NCI-H1105 (cell line): Measurements from ENCODE around the gene KRTAP10-3.

Source experiments
- DNase-seq: peaks from one replicate; lab custom pipeline; 2025; lab: John Stamatoyannopoulos, UW

The KRTAP10-3 gene

GRCh38 chr21:44527983-44528633 lies 30.5 kb downstream of the KRTAP10-3 start:
- no peak for DNase-seq

GRCh38 chr21:44527156-44527982 lies 31.2 kb downstream of the KRTAP10-3 start:
- DNase-seq: no peak

GRCh38 chr21:44526096-44526997 lies 32.2 kb downstream of the KRTAP10-3 start:
- DNase-seq: no peak

- no peak for DNase-seq
Observed at GRCh38 chr21:44525391-44526095, 33.1 kb downstream of the KRTAP10-3 start.

GRCh38 chr21:44524414-44525371 lies 33.9 kb downstream of the KRTAP10-3 start:
- no peak for DNase-seq

GRCh38 chr21:44523567-44524413 lies 34.8 kb downstream of the KRTAP10-3 start:
- DNase-seq: no peak

GRCh38 chr21:44522753-44523204 lies 35.8 kb downstream of the KRTAP10-3 start:
- DNase-seq: no peak

GRCh38 chr21:44521928-44522752 lies 36.5 kb downstream of the KRTAP10-3 start:
- no peak for DNase-seq

- no peak for DNase-seq
Observed at GRCh38 chr21:44521301-44521927, 37.2 kb downstream of the KRTAP10-3 start.

- DNase-seq: no peak
Observed at GRCh38 chr21:44520326-44521300, 38.0 kb downstream of the KRTAP10-3 start.

- DNase-seq: no peak
Observed at GRCh38 chr21:44519346-44520325, 39.0 kb downstream of the KRTAP10-3 start.

GRCh38 chr21:44518686-44519085 lies 39.9 kb downstream of the KRTAP10-3 start:
- DNase-seq: no peak

GRCh38 chr21:44517175-44517899 lies 41.3 kb downstream of the KRTAP10-3 start:
- DNase-seq: no peak

- no peak for DNase-seq
Observed at GRCh38 chr21:44516828-44517174, 41.8 kb downstream of the KRTAP10-3 start.

GRCh38 chr21:44516342-44516741 lies 42.3 kb downstream of the KRTAP10-3 start:
- DNase-seq: no peak
